GM23248 (cell line): Measurements from ENCODE around the gene SYT1. TPM values are rescaled to one million over a fixed set of nuclear protein-coding genes. Genes with fewer than 3 reads are reported as not detected.
A peak's percentile ranks its signal among the peaks of the same experiment; 100 is the strongest.

Experiments used
- DNase-seq: peaks from one replicate; pipeline ENCODE4 v3.0.0-alpha.2; 2015
- H2AFZ ChIP-seq: fragments of 200-600 bp; sonication (generic); 2 replicates; pipeline ENCODE4 v1.6.1; 2016; ENCODE audit warnings: antibody characterized with exemption
- H3F3A ChIP-seq: fragments of 200-600 bp; sonication (generic); 2 replicates; pipeline ENCODE4 v1.6.1; 2016; ENCODE audit warnings: mild to moderate bottlenecking, antibody characterized with exemption, mixed run types; ENCODE audit not compliant: insufficient read depth
- H3K27ac ChIP-seq: fragments of 200-600 bp; sonication (generic); 2 replicates; pipeline ENCODE4 v1.5.1; 2016; ENCODE audit warnings: mild to moderate bottlenecking
- H3K27me3 ChIP-seq: fragments of 200-600 bp; sonication (generic); replicated peaks from 2 replicates; pipeline ENCODE4 v1.6.1; 2016; ENCODE audit warnings: mild to moderate bottlenecking; ENCODE audit not compliant: insufficient read depth
- H3K36me3 ChIP-seq: fragments of 200-600 bp; sonication (generic); 2 replicates; pipeline ENCODE4 v1.6.1; 2016; ENCODE audit warnings: low read depth, mild to moderate bottlenecking
- H3K4me1 ChIP-seq: fragments of 200-600 bp; sonication (generic); 2 replicates; pipeline ENCODE4 v1.6.1; 2016; ENCODE audit warnings: mild to moderate bottlenecking; ENCODE audit not compliant: insufficient read depth
- H3K4me2 ChIP-seq: fragments of 200-600 bp; sonication (generic); one replicate; pipeline ENCODE4 v1.6.1; 2016; ENCODE audit warnings: mild to moderate bottlenecking; ENCODE audit not compliant: unreplicated experiment
- H3K4me3 ChIP-seq: fragments of 200-600 bp; sonication (generic); 2 replicates; pipeline ENCODE4 v1.5.1; 2016; ENCODE audit warnings: mild to moderate bottlenecking
- H3K79me2 ChIP-seq: fragments of 200-600 bp; sonication (generic); 2 replicates; pipeline ENCODE4 v1.6.1; 2016; ENCODE audit warnings: mild to moderate bottlenecking; ENCODE audit not compliant: insufficient read depth
- H3K9ac ChIP-seq: fragments of 200-600 bp; sonication (generic); 2 replicates; pipeline ENCODE4 v1.6.1; 2016; ENCODE audit warnings: mild to moderate bottlenecking
- H3K9me2 ChIP-seq: fragments of 200-600 bp; sonication (generic); 2 replicates; pipeline ENCODE4 v1.6.1; 2016; ENCODE audit warnings: mixed run types, mild to moderate bottlenecking, moderate library complexity; ENCODE audit not compliant: insufficient read depth
- H3K9me3 ChIP-seq: fragments of 200-600 bp; sonication (generic); one replicate; pipeline ENCODE4 v1.6.1; 2017; ENCODE audit warnings: low read depth
- H4K20me1 ChIP-seq: fragments of 200-600 bp; sonication (generic); 2 replicates; pipeline ENCODE4 v1.6.0; 2016; ENCODE audit not compliant: insufficient read depth
- EZH2 ChIP-seq: fragments of 200-600 bp; sonication (generic); IDR thresholded peaks from 2 replicates; pipeline ENCODE4 v1.6.1; 2018; ENCODE audit warnings: antibody characterized with exemption, mild to moderate bottlenecking; ENCODE audit not compliant: insufficient read depth, poor library complexity, severe bottlenecking
- EZH2phosphoT487 ChIP-seq: fragments of 200-600 bp; sonication (generic); IDR thresholded peaks from 2 replicates; pipeline ENCODE4 v1.6.1; 2018; ENCODE audit warnings: antibody characterized with exemption, moderate library complexity, mild to moderate bottlenecking, low read depth; ENCODE audit not compliant: insufficient read depth
- WGBS, 2 experiments: methylation state at CpG; one replicate each; pipeline ENCODE4 v1.1.6; 2015 to 2017; ENCODE audit warnings: low lambda C conversion rate in 2 of 2, low coverage in 1 of 2; ENCODE audit errors: missing lambda C conversion rate in 2 of 2; 5-methylcytosine and 5-hydroxymethylcytosine counted together
- in situ Hi-C: fragments of 300-500 bp; cut with MboI; formaldehyde crosslinking; loops from 2 replicates; pipeline ENCODE4 v1.15.0; 2020
- polyA plus RNA-seq: library from polyadenylated mRNA; unstranded; fragments of >200 nt; fragmentation: Nextera tagmentation; extraction: Ambion mirVana; gene quantifications from 2 replicates; pipeline ENCODE4 v1.2.1, GENCODE V29; 2016
- total RNA-seq: library from RNA; depleted of rRNA; stranded (reverse); fragments of >200 nt; shearing (Covaris generic); gene quantifications from 2 replicates; pipeline ENCODE4 v1.2.3, GENCODE V29; 2014

Gene SYT1
- total and polyA plus RNA-seq, 2 experiments from 2014 or later = 1.7 to 2.4 TPM

DNA sequence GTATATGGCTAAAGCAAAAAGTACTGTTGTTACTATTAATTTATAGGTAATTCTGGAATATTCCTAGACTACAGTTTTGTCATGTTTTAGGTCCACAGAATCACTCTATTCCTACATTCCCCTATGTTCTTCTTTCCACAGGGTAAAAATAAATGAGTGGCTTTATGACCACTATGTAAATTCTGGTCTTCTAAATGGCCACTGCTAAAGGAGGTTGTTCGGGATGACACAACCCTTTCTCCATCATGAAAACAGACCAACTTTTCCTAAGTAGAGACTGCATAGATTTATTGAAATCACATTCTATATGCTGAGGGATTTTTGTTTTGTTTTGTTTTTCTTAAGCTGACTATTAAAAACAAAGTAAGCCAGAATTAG is 88.0 kb downstream of the SYT1 start:
- Histone ChIP-seq H3K36me3 (0 out of 2 replicates have a peak, but pooled peaks cover 5% of the 10 kb centered on the region), H3K9me2 (no peaks in the 10 kb centered on the region), H3F3A (no peaks in the 10 kb centered on the region), H3K9ac (no peak overlapping the region), H3K9me3 (no peaks in the 10 kb centered on the region), H3K4me1 (no peaks in the 10 kb centered on the region), H3K79me2 (no peaks in the 10 kb centered on the region), H3K27me3 (no peaks in the 10 kb centered on the region), H3K27ac (no peak overlapping the region), H3K4me3 (no peak overlapping the region), H2AFZ (no peak overlapping the region), H3K4me2 (no peak overlapping the region), H4K20me1 (no peaks in the 10 kb centered on the region)
- no peak for TF ChIP-seq EZH2phosphoT487
- 97 to 100% methylated on average over 1 of the region's 1 CpG for WGBS, 2 experiments
- DNase-seq = no peak
- in situ Hi-C loops = no loop called here

DNA sequence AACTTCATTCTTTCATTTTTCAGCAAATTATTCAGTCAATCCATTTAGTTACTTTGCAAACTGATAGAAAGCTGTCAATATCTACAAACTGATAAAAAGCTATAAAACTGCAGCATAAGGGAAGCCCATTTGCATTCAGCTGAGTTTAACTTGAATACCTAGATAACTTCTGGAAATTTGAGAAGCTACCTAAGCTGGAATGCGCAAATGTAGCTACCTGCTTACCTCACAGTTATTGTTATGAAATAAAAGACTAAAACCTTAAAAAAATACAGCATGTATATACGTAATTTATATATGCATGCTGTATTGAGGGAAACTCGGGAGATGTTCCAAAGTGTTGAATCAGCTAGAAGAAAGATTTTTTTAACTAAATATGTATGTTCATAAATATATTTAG is 94.4 kb downstream of the SYT1 start:
- Histone ChIP-seq H3K27ac (no peak overlapping the region), H3K36me3 (no peaks in the 10 kb centered on the region), H3K27me3 (no peaks in the 10 kb centered on the region), H3K79me2 (no peaks in the 10 kb centered on the region), H3K4me2 (no peak overlapping the region), H3K9me3 (no peaks in the 10 kb centered on the region), H2AFZ (no peak overlapping the region), H3F3A (peaks cover 10% of the 10 kb centered on the region), H3K9ac (no peak overlapping the region), H3K9me2 (no peaks in the 10 kb centered on the region), H3K4me3 (no peak overlapping the region), H3K4me1 (peaks cover 11% of the 10 kb centered on the region), H4K20me1 (no peaks in the 10 kb centered on the region)
- in situ Hi-C loops = no loop called here
- TF ChIP-seq EZH2 (no peak), EZH2phosphoT487 (no peak)
- DNase-seq = no peak
- WGBS, 2 experiments = 87% methylated on average over 3 of the region's 3 CpGs

DNA sequence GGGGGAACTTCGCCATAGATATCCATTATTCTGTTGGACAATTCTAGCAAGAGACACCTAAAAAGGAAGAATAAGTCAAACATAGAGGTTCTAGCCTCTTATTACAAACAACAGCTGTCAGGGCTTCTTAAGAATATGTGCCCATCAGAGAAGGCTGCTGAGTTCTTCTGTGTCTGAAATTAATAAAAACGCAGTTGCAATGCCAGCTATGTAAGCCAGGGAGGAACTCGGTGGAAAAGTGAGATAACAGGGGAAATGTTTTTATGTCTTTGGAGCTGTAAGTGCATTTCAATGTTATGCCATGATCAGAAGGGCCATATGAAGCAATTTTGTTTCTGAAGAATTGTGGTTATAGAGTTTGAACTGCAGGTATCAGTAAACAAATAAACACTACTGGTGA is 95.0 kb downstream of the SYT1 start:
- H3K9me3 ChIP-seq = no peaks in the 10 kb centered on the region
- H3K36me3 ChIP-seq = no peaks in the 10 kb centered on the region
- H3K79me2 ChIP-seq = no peaks in the 10 kb centered on the region
- H4K20me1 ChIP-seq = no peaks in the 10 kb centered on the region
- in situ Hi-C loops = no loop called here
- H3K9me2 ChIP-seq = no peaks in the 10 kb centered on the region
- H3K4me1 ChIP-seq = peaks cover 17% of the 10 kb centered on the region
- peak; percentile 10 for DNase-seq
- H3K4me2 ChIP-seq = no peak overlapping the region
- TF ChIP-seq EZH2phosphoT487 = no peak
- H3K4me3 ChIP-seq = no peak overlapping the region
- H3F3A ChIP-seq = peaks cover 17% of the 10 kb centered on the region
- 36 to 38% methylated on average over 3 of the region's 3 CpGs for WGBS, 2 experiments
- H3K9ac ChIP-seq = no peak overlapping the region
- no peak overlapping the region for H2AFZ ChIP-seq
- H3K27ac ChIP-seq = no peak overlapping the region
- no peaks in the 10 kb centered on the region for H3K27me3 ChIP-seq

DNA sequence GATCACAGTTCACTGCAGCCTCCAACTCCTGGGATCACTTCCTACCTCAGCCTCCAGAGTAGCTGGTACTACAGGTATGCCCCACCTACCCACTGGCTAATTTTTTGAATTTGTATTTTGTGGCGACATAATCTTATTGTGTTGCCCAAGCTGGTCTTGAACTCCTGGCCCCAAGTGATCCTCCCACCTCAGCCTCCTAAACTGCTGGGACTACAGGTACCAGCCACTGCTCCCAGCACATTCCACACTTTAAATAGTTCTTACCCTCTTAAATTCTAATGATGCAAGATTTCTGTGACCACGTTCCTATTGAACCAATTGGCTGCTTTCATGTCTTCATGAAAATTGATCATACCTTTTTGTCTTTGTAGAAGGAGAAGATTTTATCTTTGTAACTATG is 96.6 kb downstream of the SYT1 start:
- TF ChIP-seq EZH2 = no peak
- Histone ChIP-seq H3K27me3 (no peaks in the 10 kb centered on the region), H3K9me2 (no peaks in the 10 kb centered on the region), H3K27ac (no peak overlapping the region), H3K4me3 (no peak overlapping the region), H3F3A (peaks cover 17% of the 10 kb centered on the region), H3K4me2 (no peak overlapping the region), H3K9me3 (no peaks in the 10 kb centered on the region), H2AFZ (no peak overlapping the region), H3K4me1 (peaks cover 18% of the 10 kb centered on the region), H3K79me2 (no peaks in the 10 kb centered on the region), H3K36me3 (no peaks in the 10 kb centered on the region), H4K20me1 (no peaks in the 10 kb centered on the region), H3K9ac (no peak overlapping the region)
- DNase-seq = no peak
- in situ Hi-C loops = no loop called here
- WGBS, 2 experiments = 95% methylated on average over 2 of the region's 2 CpGs
